ENCODE data around the gene SPTBN2. TPM values are rescaled to one million over a fixed set of nuclear protein-coding genes. Genes with fewer than 3 reads are reported as not detected.

The SPTBN2 gene
- polyA plus RNA-seq, 2 of the 4 experiments (the other 2 are of a cell fraction) = 4.4 to 9.9 TPM

GRCh38 chr11:66704659-66705360 is 24.2 kb downstream of the SPTBN2 start:
- no peaks in the 10 kb centered on the region for H3K4me1 ChIP-seq
- ChIA-PET CTCF (interaction anchor here (0.7 to 2.4 kb wide), 6 partner anchors 9 to 129 kb away, joined by 3 to 9 read pairs (median 4); no protein-coding TSS in a partner anchor), POLR2A (no interaction called here)
- TF ChIP-seq EHF (CRISPR knock-in tag; IDR thresholded peaks at IDR 0.05) = no peak
- TF ChIP-seq RARB (CRISPR knock-in tag; IDR thresholded peaks at IDR 0.05) = no peak
- TF ChIP-seq MAFK (IDR thresholded peaks at IDR 0.05; ENCODE audit: partially characterized antibody) = no peak
- no peak for TF ChIP-seq ZNF302 (CRISPR knock-in tag; IDR thresholded peaks at IDR 0.05)
- TF ChIP-seq JUNB (IDR thresholded peaks at IDR 0.05) = no peak
- TF ChIP-seq FOXS1 (CRISPR knock-in tag; IDR thresholded peaks at IDR 0.05) = no peak
- TF ChIP-seq RCOR1 (IDR thresholded peaks at IDR 0.05; ENCODE audit: low read depth, low read length) = no peak
- no peak for TF ChIP-seq NR3C1 (IDR thresholded peaks at IDR 0.05)
- TF ChIP-seq ZSCAN20 (CRISPR knock-in tag; IDR thresholded peaks at IDR 0.05) = no peak
- TF ChIP-seq HOXB5 (CRISPR knock-in tag; IDR thresholded peaks at IDR 0.05) = no peak
- no peak for TF ChIP-seq CBX2 (IDR thresholded peaks at IDR 0.05; ENCODE audit: borderline replicate concordance, low read depth)
- TF ChIP-seq MAX (IDR thresholded peaks at IDR 0.05) = no peak
- no peak for TF ChIP-seq HOXA7 (CRISPR knock-in tag; IDR thresholded peaks at IDR 0.05)
- TF ChIP-seq KDM5A (IDR thresholded peaks at IDR 0.05) = no peak
- no peak for TF ChIP-seq POLR2A (IDR thresholded peaks at IDR 0.05; ENCODE audit: low read length)
- no peak for TF ChIP-seq EHMT2 (IDR thresholded peaks at IDR 0.05; ENCODE audit: low read depth)
- TF ChIP-seq CHD4 (IDR thresholded peaks at IDR 0.05; ENCODE audit: borderline replicate concordance) = no peak
- TF ChIP-seq JUN (IDR thresholded peaks at IDR 0.05) = no peak
- no peak for TF ChIP-seq RAD21 (conservative IDR thresholded peaks at IDR 0.05 in 1 of 2, IDR thresholded peaks at IDR 0.05 in 1 of 2)
- no peak for TF ChIP-seq PBX3 (IDR thresholded peaks at IDR 0.05)
- H3K4me2 ChIP-seq = no peak overlapping the region
- H3K27ac ChIP-seq = no peak overlapping the region
- no peak overlapping the region for H3K4me3 ChIP-seq
- peak; percentile 21; a peak in 3 of 6 replicates for ATAC-seq
- no peak for FAIRE-seq
- peaks cover 2% of the 10 kb centered on the region; the same call in 1 of the 3 replicates for H3K9me3 ChIP-seq
- WGBS (ENCODE audit: missing lambda C conversion rate) = 95% methylated on average over 20 of the region's 46 CpGs
- no peak for DNase-seq (ENCODE audit: low read depth in 1 of 2, low spot score in 1 of 2)

- Histone ChIP-seq H3K27ac (no peak overlapping the region), H3K4me3 (no peak overlapping the region), H3K4me1 (no peaks in the 10 kb centered on the region), H3K9me3 (peaks cover 5% of the 10 kb centered on the region; the same call in 1 of the 3 replicates), H3K4me2 (no peak overlapping the region)
- ATAC-seq (no peak), DNase-seq (ENCODE audit: low read depth in 1 of 2, low spot score in 1 of 2) (no peak), FAIRE-seq (no peak)
- CTCF ChIA-PET = interaction anchor here (0.6 to 1.7 kb wide), 5 partner anchors 11 to 318 kb away, joined by 3 to 4 read pairs (median 3); partner anchors contain the start of gene MRPL11
- WGBS (ENCODE audit: missing lambda C conversion rate) = 94% methylated on average over 10 of the region's 10 CpGs
- POLR2A ChIA-PET = no interaction called here
- TF ChIP-seq EHMT2 (IDR thresholded peaks at IDR 0.05; ENCODE audit: low read depth) = no peak
- no peak for TF ChIP-seq POLR2A (IDR thresholded peaks at IDR 0.05; ENCODE audit: low read length)
- no peak for TF ChIP-seq BCL3 (IDR thresholded peaks at IDR 0.05)
- TF ChIP-seq SREBF2 (IDR thresholded peaks at IDR 0.05) = no peak
- TF ChIP-seq RAD21 (conservative IDR thresholded peaks at IDR 0.05 in 1 of 2, IDR thresholded peaks at IDR 0.05 in 1 of 2) = no peak
- no peak for TF ChIP-seq ELK1 (IDR thresholded peaks at IDR 0.05; ENCODE audit: low read depth, low read length)
- no peak for TF ChIP-seq CBX8 (IDR thresholded peaks at IDR 0.05)
- TF ChIP-seq PBX3 (IDR thresholded peaks at IDR 0.05) = no peak
- TF ChIP-seq ZSCAN20 (CRISPR knock-in tag; IDR thresholded peaks at IDR 0.05) = no peak
- no peak for TF ChIP-seq MAX (IDR thresholded peaks at IDR 0.05)
- TF ChIP-seq HMGXB4 (CRISPR knock-in tag; IDR thresholded peaks at IDR 0.05; ENCODE audit: borderline replicate concordance) = no peak
- TF ChIP-seq PHF8 (IDR thresholded peaks at IDR 0.05; ENCODE audit: borderline replicate concordance, low read depth) = no peak
- TF ChIP-seq NPAS2 (CRISPR knock-in tag; IDR thresholded peaks at IDR 0.05; ENCODE audit: borderline replicate concordance) = no peak
- TF ChIP-seq KDM1A (IDR thresholded peaks at IDR 0.05; ENCODE audit: low read depth) = no peak
- no peak for TF ChIP-seq ESRRA (IDR thresholded peaks at IDR 0.05; ENCODE audit: borderline replicate concordance, low read length)
These were observed 27.4 kb downstream of the SPTBN2 start for GRCh38 chr11:66701432-66702240.
